MCF 10A (cell line): ENCODE data around the gene PRKCZ. TPM values are rescaled to one million over a fixed set of nuclear protein-coding genes. Genes with fewer than 3 reads are reported as not detected.

Experiments
- BruUV-seq: library from RNA; stranded (reverse); fragments of 400-500 nt; replicated peaks from 2 replicates; lab custom pipeline; 2021; lab: Mats Ljungman, UMichigan
- CTCF ChIA-PET: fragments of 300-600 bp; sonication (Branson Sonifier 250); formaldehyde crosslinking; extraction: SDS; loops from one replicate; lab custom pipeline; 2021; ENCODE audit warnings: antibody characterized with exemption, inconsistent platforms; lab: Yijun Ruan, JAX
- POLR2A ChIA-PET: fragments of 300-600, 350-650 bp; sonication (Branson Sonifier 250); formaldehyde crosslinking; extraction: SDS; loops from one replicate; lab custom pipeline; 2020; ENCODE audit warnings: antibody characterized with exemption, inconsistent platforms; lab: Yijun Ruan, JAX
- DNase-seq: peaks from one replicate; pipeline ENCODE4 v3.0.0-alpha.2; 2018; ENCODE audit not compliant: unreplicated experiment
- H3K27ac Mint-ChIP-seq: one replicate; pipeline ENCODE4 v1.8.0; 2022; ENCODE audit warnings: mild to moderate bottlenecking, low read depth, mixed read lengths; ENCODE audit not compliant: unreplicated experiment
- H3K27me3 Mint-ChIP-seq: one replicate; pipeline ENCODE4 v1.8.0; 2022; ENCODE audit warnings: mixed read lengths; ENCODE audit not compliant: insufficient read depth, unreplicated experiment
- H3K36me3 Mint-ChIP-seq: one replicate; pipeline ENCODE4 v1.8.0; 2022; ENCODE audit warnings: mild to moderate bottlenecking, moderate library complexity, mixed read lengths; ENCODE audit not compliant: insufficient read depth, unreplicated experiment
- H3K4me1 Mint-ChIP-seq: one replicate; pipeline ENCODE4 v1.8.0; 2022; ENCODE audit warnings: mixed read lengths; ENCODE audit not compliant: insufficient read depth, unreplicated experiment
- H3K4me3 Mint-ChIP-seq: one replicate; pipeline ENCODE4 v1.8.0; 2022; ENCODE audit warnings: mild to moderate bottlenecking, moderate library complexity, mixed read lengths; ENCODE audit not compliant: unreplicated experiment
- H3K9me3 Mint-ChIP-seq: one replicate; pipeline ENCODE4 v1.8.0; 2022; ENCODE audit warnings: mixed read lengths; ENCODE audit not compliant: unreplicated experiment
- CTCF ChIP-seq: fragments of 200-600 bp; IDR thresholded peaks from one replicate; pipeline ENCODE4 v1.8.0; 2022; ENCODE audit warnings: antibody characterized with exemption, mild to moderate bottlenecking; ENCODE audit not compliant: unreplicated experiment
- intact Hi-C: fragments of 100-400 bp; cut with micrococcal nuclease; formaldehyde crosslinking; loops from 2 replicates; pipeline ENCODE4 v1.14.1; 2022
- total RNA-seq: library from RNA; stranded (reverse); gene quantifications from 2 replicates; pipeline ENCODE4 v1.2.3, GENCODE V29; 2022

Gene PRKCZ
- total RNA-seq, 1 experiment from 2014 or later = 24.9 TPM

GRCh38 chr1:2166695-2167094 lies 116.5 kb downstream of the PRKCZ start:
- H3K9me3 Mint-ChIP-seq = no peaks in the 10 kb centered on the region
- no peak for DNase-seq
- no peak for TF ChIP-seq CTCF
- CTCF ChIA-PET = no interaction called here
- intact Hi-C loops = no loop called here
- H3K4me1 Mint-ChIP-seq = no peaks in the 10 kb centered on the region
- POLR2A ChIA-PET = no interaction called here
- H3K36me3 Mint-ChIP-seq = peaks cover 15% of the 10 kb centered on the region
- no peaks in the 10 kb centered on the region for H3K27me3 Mint-ChIP-seq
- H3K4me3 Mint-ChIP-seq = no peak overlapping the region
- no TSS peak for BruUV-seq
- no peak overlapping the region for H3K27ac Mint-ChIP-seq

GRCh38 chr1:2168090-2168489 lies 117.9 kb downstream of the PRKCZ start:
- Mint-ChIP-seq H3K27ac (no peak overlapping the region), H3K9me3 (no peaks in the 10 kb centered on the region), H3K4me3 (no peak overlapping the region), H3K27me3 (no peaks in the 10 kb centered on the region), H3K4me1 (no peaks in the 10 kb centered on the region), H3K36me3 (peaks cover 20% of the 10 kb centered on the region)
- BruUV-seq = no TSS peak
- no peak for DNase-seq
- ChIA-PET CTCF (interaction anchor here (0.7 to 1.0 kb wide), 2 partner anchors 43 to 121 kb away, joined by 3 read pairs; no protein-coding TSS in a partner anchor), POLR2A (no interaction called here)
- intact Hi-C loops = no loop called here
- no peak for TF ChIP-seq CTCF

- POLR2A ChIA-PET = no interaction called here
- Mint-ChIP-seq H3K4me3 (no peak overlapping the region), H3K9me3 (no peaks in the 10 kb centered on the region), H3K4me1 (no peaks in the 10 kb centered on the region), H3K27ac (no peak overlapping the region), H3K27me3 (no peaks in the 10 kb centered on the region), H3K36me3 (peaks cover 21% of the 10 kb centered on the region)
- no peak for TF ChIP-seq CTCF
- intact Hi-C loops = no loop called here
- CTCF ChIA-PET = interaction anchor here (1.0 kb wide), 1 partner anchor 122 kb away, joined by 3 read pairs; no protein-coding TSS in a partner anchor
- DNase-seq = no peak
- BruUV-seq = no TSS peak
These were observed 118.3 kb downstream of the PRKCZ start for GRCh38 chr1:2168535-2168934.

- ChIA-PET CTCF (no interaction called here), POLR2A (no interaction called here)
- Mint-ChIP-seq H3K27me3 (no peaks in the 10 kb centered on the region), H3K9me3 (no peaks in the 10 kb centered on the region), H3K4me1 (no peaks in the 10 kb centered on the region), H3K36me3 (peaks cover 18% of the 10 kb centered on the region), H3K4me3 (no peak overlapping the region), H3K27ac (no peak overlapping the region)
- no TSS peak for BruUV-seq
- no peak for TF ChIP-seq CTCF
- no peak for DNase-seq
- intact Hi-C loops = no loop called here
These were observed 119.1 kb downstream of the PRKCZ start for GRCh38 chr1:2169200-2169836.
